Measurements from ENCODE around the gene PSIP1. TPM values are rescaled to one million over a fixed set of nuclear protein-coding genes. Genes with fewer than 3 reads are reported as not detected.

Gene PSIP1
- total RNA-seq (2021) (302 to 321 TPM (median 311 TPM) in 3 replicates), Bru-seq, nascent RNA (percentile 98 among the genes with signal in this experiment)
- long read RNA-seq, experiment 1, transcript PSIP1-204 (16 exons, 3,364 nt), result major isoform, 760 of 1,705 reads
- long read RNA-seq, experiment 1, transcript PSIP1-201 (11 exons, 1,966 nt), result minor isoform, 5 of 1,705 reads
- long read RNA-seq, experiment 1, transcript PSIP1-203 (16 exons, 3,391 nt), result minor isoform, 407 of 1,705 reads
- long read RNA-seq, experiment 1, transcript PSIP1-202 (11 exons, 1,889 nt), result minor isoform, 77 of 1,705 reads
- long read RNA-seq, experiment 1, partial matches to known transcripts, result 201 of 1,705 reads
- long read RNA-seq, experiment 1, other reads (novel, unspliced or antisense), result 247 of 1,705 reads
- long read RNA-seq, experiment 2, transcript PSIP1-202 (11 exons, 1,889 nt), result minor isoform, 22 of 535 reads
- long read RNA-seq, experiment 2, transcript PSIP1-204 (16 exons, 3,364 nt), result major isoform, 91 of 535 reads
- long read RNA-seq, experiment 2, transcript PSIP1-203 (16 exons, 3,391 nt), result minor isoform, 41 of 535 reads
- long read RNA-seq, experiment 2, partial matches to known transcripts, result 163 of 535 reads
- long read RNA-seq, experiment 2, other reads (novel, unspliced or antisense), result 209 of 535 reads
- long read RNA-seq, experiment 3, partial matches to known transcripts, result 31 of 36 reads
- long read RNA-seq, experiment 3, other reads (novel, unspliced or antisense), result 4 of 36 reads

DNA sequence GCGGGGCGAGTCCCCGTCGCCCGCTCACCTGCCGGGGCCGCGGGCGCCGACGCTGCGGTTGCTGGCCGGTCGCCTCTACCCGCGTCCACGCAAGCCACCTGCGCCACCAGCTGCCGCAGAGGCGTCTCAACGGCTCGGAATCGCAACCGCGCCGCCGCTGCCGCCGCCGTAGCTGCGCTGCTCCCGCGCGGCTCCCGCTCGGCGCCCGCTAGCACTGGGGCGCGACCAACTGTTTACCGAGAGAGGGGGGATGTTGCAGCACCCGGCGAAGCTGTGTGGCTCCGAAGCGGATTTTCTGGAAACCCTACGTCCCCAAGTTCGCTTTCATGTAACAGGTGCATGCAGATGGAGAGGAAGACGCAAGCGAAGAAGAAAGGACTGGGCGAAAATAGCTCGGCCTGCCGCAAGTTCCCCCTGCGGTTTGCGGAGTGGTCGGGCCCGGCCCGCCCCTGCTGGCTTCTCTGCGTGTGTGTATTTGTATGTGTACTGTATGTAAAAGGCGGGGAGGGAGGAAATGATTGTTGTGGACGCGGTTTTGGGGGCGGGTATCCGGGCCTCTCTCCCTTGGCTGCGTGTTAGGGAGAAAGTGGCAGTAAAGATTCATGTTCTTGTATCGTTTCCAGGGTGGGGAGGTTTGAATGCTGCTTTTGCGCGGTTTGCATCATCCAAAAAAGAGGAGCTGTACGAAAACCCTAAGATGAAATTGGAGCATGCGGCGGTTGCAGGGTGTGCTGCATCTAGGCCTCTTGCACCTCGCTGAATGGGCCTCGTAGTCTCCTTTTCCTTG, at the start of gene PSIP1:
Gene PSIP1, minus strand, starts transcription at position 182 of the 787 bp plus-strand sequence. CDS start 782 bp downstream, outside the sequence.
- Mint-ChIP-seq H3K4me1 (peaks cover 60% of the 10 kb centered on the region), H3K27me3 (ENCODE audit: low read depth) (no peaks in the 10 kb centered on the region), H3K4me3 (peak within 1 kb of the TSS; percentile 93), H3K9me3 (no peaks in the 10 kb centered on the region; the same call in 1 of the 2 replicates), H3K36me3 (peaks cover 40% of the 10 kb centered on the region), H3K27ac (peak within 1 kb of the TSS; percentile 100)
- ChIA-PET CTCF (interaction anchor here (1.6 to 3.6 kb wide), 4 partner anchors 22 to 95 kb away, joined by 3 to 30 read pairs (median 8); partner anchors contain the start of gene CCDC171), POLR2A (interaction anchor here (0.5 to 2.5 kb wide), 9 partner anchors 10 to 1534 kb away, joined by 3 to 36 read pairs (median 3); partner anchors contain the start of gene CCDC171)
- ATAC-seq (peak; percentile 50), DNase-seq (ENCODE audit: low spot score) (peak; percentile 78)
- no peak for TF ChIP-seq OVOL2 (CRISPR knock-in tag; IDR thresholded peaks at IDR 0.05; ENCODE audit: borderline replicate concordance)
- TF ChIP-seq, protein P1, sequence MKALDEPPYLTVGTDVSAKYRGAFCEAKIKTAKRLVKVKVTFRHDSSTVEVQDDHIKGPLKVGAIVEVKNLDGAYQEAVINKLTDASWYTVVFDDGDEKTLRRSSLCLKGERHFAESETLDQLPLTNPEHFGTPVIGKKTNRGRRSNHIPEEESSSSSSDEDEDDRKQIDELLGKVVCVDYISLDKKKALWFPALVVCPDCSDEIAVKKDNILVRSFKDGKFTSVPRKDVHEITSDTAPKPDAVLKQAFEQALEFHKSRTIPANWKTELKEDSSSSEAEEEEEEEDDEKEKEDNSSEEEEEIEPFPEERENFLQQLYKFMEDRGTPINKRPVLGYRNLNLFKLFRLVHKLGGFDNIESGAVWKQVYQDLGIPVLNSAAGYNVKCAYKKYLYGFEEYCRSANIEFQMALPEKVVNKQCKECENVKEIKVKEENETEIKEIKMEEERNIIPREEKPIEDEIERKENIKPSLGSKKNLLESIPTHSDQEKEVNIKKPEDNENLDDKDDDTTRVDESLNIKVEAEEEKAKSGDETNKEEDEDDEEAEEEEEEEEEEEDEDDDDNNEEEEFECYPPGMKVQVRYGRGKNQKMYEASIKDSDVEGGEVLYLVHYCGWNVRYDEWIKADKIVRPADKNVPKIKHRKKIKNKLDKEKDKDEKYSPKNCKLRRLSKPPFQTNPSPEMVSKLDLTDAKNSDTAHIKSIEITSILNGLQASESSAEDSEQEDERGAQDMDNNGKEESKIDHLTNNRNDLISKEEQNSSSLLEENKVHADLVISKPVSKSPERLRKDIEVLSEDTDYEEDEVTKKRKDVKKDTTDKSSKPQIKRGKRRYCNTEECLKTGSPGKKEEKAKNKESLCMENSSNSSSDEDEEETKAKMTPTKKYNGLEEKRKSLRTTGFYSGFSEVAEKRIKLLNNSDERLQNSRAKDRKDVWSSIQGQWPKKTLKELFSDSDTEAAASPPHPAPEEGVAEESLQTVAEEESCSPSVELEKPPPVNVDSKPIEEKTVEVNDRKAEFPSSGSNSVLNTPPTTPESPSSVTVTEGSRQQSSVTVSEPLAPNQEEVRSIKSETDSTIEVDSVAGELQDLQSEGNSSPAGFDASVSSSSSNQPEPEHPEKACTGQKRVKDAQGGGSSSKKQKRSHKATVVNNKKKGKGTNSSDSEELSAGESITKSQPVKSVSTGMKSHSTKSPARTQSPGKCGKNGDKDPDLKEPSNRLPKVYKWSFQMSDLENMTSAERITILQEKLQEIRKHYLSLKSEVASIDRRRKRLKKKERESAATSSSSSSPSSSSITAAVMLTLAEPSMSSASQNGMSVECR (CRISPR knock-in tag; IDR thresholded peaks at IDR 0.05; ENCODE audit: borderline replicate concordance), result no peak
- TF ChIP-seq JUN (CRISPR knock-in tag; IDR thresholded peaks at IDR 0.05), result peak; percentile 84
- no peak; the same call in 1 of the 2 replicates for TF ChIP-seq ZNF263 (CRISPR knock-in tag; IDR thresholded peaks at IDR 0.05; ENCODE audit: low read depth)
- TF ChIP-seq, protein P2, sequence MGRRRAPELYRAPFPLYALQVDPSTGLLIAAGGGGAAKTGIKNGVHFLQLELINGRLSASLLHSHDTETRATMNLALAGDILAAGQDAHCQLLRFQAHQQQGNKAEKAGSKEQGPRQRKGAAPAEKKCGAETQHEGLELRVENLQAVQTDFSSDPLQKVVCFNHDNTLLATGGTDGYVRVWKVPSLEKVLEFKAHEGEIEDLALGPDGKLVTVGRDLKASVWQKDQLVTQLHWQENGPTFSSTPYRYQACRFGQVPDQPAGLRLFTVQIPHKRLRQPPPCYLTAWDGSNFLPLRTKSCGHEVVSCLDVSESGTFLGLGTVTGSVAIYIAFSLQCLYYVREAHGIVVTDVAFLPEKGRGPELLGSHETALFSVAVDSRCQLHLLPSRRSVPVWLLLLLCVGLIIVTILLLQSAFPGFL (CRISPR knock-in tag; IDR thresholded peaks at IDR 0.05; ENCODE audit: borderline replicate concordance), result no peak
- TF ChIP-seq, protein P3, sequence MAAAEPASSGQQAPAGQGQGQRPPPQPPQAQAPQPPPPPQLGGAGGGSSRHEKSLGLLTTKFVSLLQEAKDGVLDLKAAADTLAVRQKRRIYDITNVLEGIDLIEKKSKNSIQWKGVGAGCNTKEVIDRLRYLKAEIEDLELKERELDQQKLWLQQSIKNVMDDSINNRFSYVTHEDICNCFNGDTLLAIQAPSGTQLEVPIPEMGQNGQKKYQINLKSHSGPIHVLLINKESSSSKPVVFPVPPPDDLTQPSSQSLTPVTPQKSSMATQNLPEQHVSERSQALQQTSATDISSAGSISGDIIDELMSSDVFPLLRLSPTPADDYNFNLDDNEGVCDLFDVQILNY (CRISPR knock-in tag; IDR thresholded peaks at IDR 0.05), result peak; percentile 94
- TF ChIP-seq, protein P4, sequence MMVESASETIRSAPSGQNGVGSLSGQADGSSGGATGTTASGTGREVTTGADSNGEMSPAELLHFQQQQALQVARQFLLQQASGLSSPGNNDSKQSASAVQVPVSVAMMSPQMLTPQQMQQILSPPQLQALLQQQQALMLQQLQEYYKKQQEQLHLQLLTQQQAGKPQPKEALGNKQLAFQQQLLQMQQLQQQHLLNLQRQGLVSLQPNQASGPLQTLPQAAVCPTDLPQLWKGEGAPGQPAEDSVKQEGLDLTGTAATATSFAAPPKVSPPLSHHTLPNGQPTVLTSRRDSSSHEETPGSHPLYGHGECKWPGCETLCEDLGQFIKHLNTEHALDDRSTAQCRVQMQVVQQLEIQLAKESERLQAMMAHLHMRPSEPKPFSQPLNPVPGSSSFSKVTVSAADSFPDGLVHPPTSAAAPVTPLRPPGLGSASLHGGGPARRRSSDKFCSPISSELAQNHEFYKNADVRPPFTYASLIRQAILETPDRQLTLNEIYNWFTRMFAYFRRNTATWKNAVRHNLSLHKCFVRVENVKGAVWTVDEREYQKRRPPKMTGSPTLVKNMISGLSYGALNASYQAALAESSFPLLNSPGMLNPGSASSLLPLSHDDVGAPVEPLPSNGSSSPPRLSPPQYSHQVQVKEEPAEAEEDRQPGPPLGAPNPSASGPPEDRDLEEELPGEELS (CRISPR knock-in tag; IDR thresholded peaks at IDR 0.05), result peak; percentile 85
- no peak for TF ChIP-seq CREB1 (CRISPR knock-in tag; IDR thresholded peaks at IDR 0.05)
- no peak for TF ChIP-seq ZNF138 (CRISPR knock-in tag; conservative IDR thresholded peaks at IDR 0.05)
- no peak for TF ChIP-seq EMX1 (CRISPR knock-in tag; IDR thresholded peaks at IDR 0.05)
- TF ChIP-seq ESRRA (CRISPR knock-in tag; IDR thresholded peaks at IDR 0.05; ENCODE audit: borderline replicate concordance), result no peak
- TF ChIP-seq, protein P5, sequence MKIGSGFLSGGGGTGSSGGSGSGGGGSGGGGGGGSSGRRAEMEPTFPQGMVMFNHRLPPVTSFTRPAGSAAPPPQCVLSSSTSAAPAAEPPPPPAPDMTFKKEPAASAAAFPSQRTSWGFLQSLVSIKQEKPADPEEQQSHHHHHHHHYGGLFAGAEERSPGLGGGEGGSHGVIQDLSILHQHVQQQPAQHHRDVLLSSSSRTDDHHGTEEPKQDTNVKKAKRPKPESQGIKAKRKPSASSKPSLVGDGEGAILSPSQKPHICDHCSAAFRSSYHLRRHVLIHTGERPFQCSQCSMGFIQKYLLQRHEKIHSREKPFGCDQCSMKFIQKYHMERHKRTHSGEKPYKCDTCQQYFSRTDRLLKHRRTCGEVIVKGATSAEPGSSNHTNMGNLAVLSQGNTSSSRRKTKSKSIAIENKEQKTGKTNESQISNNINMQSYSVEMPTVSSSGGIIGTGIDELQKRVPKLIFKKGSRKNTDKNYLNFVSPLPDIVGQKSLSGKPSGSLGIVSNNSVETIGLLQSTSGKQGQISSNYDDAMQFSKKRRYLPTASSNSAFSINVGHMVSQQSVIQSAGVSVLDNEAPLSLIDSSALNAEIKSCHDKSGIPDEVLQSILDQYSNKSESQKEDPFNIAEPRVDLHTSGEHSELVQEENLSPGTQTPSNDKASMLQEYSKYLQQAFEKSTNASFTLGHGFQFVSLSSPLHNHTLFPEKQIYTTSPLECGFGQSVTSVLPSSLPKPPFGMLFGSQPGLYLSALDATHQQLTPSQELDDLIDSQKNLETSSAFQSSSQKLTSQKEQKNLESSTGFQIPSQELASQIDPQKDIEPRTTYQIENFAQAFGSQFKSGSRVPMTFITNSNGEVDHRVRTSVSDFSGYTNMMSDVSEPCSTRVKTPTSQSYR (CRISPR knock-in tag; IDR thresholded peaks at IDR 0.05), result no peak; the same call in 1 of the 2 replicates
- no peak for TF ChIP-seq MXD4 (CRISPR knock-in tag; IDR thresholded peaks at IDR 0.05; ENCODE audit: borderline replicate concordance)
- TF ChIP-seq TEAD4 (CRISPR knock-in tag; IDR thresholded peaks at IDR 0.05), result no peak
- TF ChIP-seq MYBL2 (CRISPR knock-in tag; IDR thresholded peaks at IDR 0.05), result peak; percentile 43
- TF ChIP-seq, protein P6, sequence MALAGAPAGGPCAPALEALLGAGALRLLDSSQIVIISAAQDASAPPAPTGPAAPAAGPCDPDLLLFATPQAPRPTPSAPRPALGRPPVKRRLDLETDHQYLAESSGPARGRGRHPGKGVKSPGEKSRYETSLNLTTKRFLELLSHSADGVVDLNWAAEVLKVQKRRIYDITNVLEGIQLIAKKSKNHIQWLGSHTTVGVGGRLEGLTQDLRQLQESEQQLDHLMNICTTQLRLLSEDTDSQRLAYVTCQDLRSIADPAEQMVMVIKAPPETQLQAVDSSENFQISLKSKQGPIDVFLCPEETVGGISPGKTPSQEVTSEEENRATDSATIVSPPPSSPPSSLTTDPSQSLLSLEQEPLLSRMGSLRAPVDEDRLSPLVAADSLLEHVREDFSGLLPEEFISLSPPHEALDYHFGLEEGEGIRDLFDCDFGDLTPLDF (CRISPR knock-in tag; IDR thresholded peaks at IDR 0.05), result no peak
- no peak for TF ChIP-seq IRF2 (CRISPR knock-in tag; IDR thresholded peaks at IDR 0.05; ENCODE audit: borderline replicate concordance, low read depth)
- TF ChIP-seq, protein P7, sequence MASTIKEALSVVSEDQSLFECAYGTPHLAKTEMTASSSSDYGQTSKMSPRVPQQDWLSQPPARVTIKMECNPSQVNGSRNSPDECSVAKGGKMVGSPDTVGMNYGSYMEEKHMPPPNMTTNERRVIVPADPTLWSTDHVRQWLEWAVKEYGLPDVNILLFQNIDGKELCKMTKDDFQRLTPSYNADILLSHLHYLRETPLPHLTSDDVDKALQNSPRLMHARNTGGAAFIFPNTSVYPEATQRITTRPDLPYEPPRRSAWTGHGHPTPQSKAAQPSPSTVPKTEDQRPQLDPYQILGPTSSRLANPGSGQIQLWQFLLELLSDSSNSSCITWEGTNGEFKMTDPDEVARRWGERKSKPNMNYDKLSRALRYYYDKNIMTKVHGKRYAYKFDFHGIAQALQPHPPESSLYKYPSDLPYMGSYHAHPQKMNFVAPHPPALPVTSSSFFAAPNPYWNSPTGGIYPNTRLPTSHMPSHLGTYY (CRISPR knock-in tag; IDR thresholded peaks at IDR 0.05), result no peak

All from WTC11 (cell line).